ENCODE measurements around the gene CYGB. TPM values are rescaled to one million over a fixed set of nuclear protein-coding genes. Genes with fewer than 3 reads are reported as not detected.

Gene CYGB
- total RNA-seq (2014; rRNA removed), result 3.3 and 3.7 TPM in 2 replicates
- polyA plus RNA-seq (2012), result 1.2 TPM

GRCh38 chr17:76537578-76538280 lies at the start of gene CYGB:
CYGB (minus strand) TSS chr17:76537709; CDS start chr17:76537542, 167 bp downstream.
- no peak for DNase-seq (ENCODE audit: low read depth)

- no peak for DNase-seq (ENCODE audit: low read depth)
Observed at GRCh38 chr17:76586741-76587487, 49.4 kb upstream of the CYGB start.

- peak; percentile 38 for DNase-seq (ENCODE audit: low read depth)
Observed at GRCh38 chr17:76585649-76586593, 48.4 kb upstream of the CYGB start, which contains the start of gene ST6GALNAC2. ST6GALNAC2 (minus strand) TSS chr17:76585860; CDS start chr17:76585808, 52 bp downstream.

- no peak for DNase-seq (ENCODE audit: low read depth)
Observed at GRCh38 chr17:76585033-76585648, 47.6 kb upstream of the CYGB start.

- DNase-seq (ENCODE audit: low read depth), result no peak
Observed at GRCh38 chr17:76584427-76585032, 47.0 kb upstream of the CYGB start.

- no peak for DNase-seq (ENCODE audit: low read depth)
Observed at GRCh38 chr17:76582660-76583059, 45.2 kb upstream of the CYGB start.

- no peak for DNase-seq (ENCODE audit: low read depth)
Observed at GRCh38 chr17:76581515-76581914, 44.0 kb upstream of the CYGB start.

GRCh38 chr17:76579281-76579680 lies 41.8 kb upstream of the CYGB start:
- no peak for DNase-seq (ENCODE audit: low read depth)

- DNase-seq (ENCODE audit: low read depth), result no peak
Observed at GRCh38 chr17:76578376-76578775, 40.9 kb upstream of the CYGB start.

GRCh38 chr17:76577876-76578275 lies 40.4 kb upstream of the CYGB start:
- DNase-seq (ENCODE audit: low read depth), result no peak

GRCh38 chr17:76576189-76576588 lies 38.7 kb upstream of the CYGB start:
- no peak for DNase-seq (ENCODE audit: low read depth)

GRCh38 chr17:76575570-76575969 lies 38.1 kb upstream of the CYGB start:
- no peak for DNase-seq (ENCODE audit: low read depth)

GRCh38 chr17:76574166-76574565 lies 36.7 kb upstream of the CYGB start:
- DNase-seq (ENCODE audit: low read depth), result no peak

GRCh38 chr17:76573096-76573495 lies 35.6 kb upstream of the CYGB start:
- no peak for DNase-seq (ENCODE audit: low read depth)

GRCh38 chr17:76572201-76572910 lies 34.8 kb upstream of the CYGB start:
- DNase-seq (ENCODE audit: low read depth), result no peak

- no peak for DNase-seq (ENCODE audit: low read depth)
Observed at GRCh38 chr17:76570877-76571471, 33.5 kb upstream of the CYGB start.

- no peak for DNase-seq (ENCODE audit: low read depth)
Observed at GRCh38 chr17:76570457-76570856, 32.9 kb upstream of the CYGB start.

- no peak for DNase-seq (ENCODE audit: low read depth)
Observed at GRCh38 chr17:76569607-76570279, 32.2 kb upstream of the CYGB start.

GRCh38 chr17:76568811-76569221 lies 31.3 kb upstream of the CYGB start:
- DNase-seq (ENCODE audit: low read depth), result no peak

Measured in LHCN-M2 (cell line).